Effector CD8-positive, alpha-beta T cell (primary cell): Measurements from ENCODE around the gene COL4A6.

Experiments
- DNase-seq: peaks from one replicate; lab custom pipeline; 2025; lab: John Stamatoyannopoulos, UW

The COL4A6 gene

GRCh38 chrX:108216919-108217571 is 221.2 kb downstream of the COL4A6 start:
- no peak for DNase-seq

- DNase-seq: no peak
Observed at GRCh38 chrX:108216405-108216804, 221.8 kb downstream of the COL4A6 start.

DNA sequence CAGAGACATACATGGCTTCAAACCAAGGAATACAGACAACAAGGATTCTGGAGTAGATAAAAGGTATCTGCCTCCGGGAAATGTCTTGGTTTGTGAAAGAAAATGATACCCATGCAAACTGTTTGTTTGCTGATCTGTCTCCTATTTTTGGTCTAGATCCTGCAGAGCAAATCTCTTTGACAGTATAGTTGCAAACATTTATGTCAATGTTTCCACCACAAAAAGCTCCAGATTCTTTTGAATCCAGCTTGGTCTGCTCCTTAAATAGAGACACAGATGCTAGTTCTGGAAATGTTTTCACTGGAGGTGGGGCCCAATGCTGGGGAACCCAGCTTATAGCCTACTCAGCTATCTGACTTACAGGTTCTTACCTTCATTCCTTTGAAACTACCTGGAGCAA is 226.9 kb downstream of the COL4A6 start:
- DNase-seq: no peak

DNA sequence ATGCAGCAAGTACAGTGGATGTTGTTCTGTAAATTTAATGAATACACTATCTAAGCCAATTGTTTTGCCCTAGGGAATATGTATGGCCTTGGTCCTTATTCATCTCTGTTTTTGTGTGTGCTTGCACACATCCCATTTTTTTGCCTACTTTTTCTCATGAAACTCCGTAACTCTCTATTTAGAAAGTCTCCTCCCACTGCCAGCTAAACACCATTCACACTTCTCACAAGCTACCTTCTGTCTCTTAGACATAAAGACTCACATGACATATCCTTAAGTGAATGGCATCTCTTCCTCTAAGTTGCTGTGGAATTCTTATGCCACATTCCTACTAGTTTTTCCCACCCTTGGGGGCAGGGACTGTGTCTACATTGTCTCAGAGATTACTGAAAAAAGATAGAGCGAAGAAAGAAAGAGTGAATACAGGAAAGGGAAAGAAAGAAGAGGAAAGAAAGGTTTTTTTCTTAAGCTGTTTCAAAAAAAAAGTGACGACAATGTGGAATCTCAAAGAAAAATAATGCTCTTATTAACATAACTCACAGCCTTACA is 229.1 kb downstream of the COL4A6 start:
- no peak for DNase-seq

DNA sequence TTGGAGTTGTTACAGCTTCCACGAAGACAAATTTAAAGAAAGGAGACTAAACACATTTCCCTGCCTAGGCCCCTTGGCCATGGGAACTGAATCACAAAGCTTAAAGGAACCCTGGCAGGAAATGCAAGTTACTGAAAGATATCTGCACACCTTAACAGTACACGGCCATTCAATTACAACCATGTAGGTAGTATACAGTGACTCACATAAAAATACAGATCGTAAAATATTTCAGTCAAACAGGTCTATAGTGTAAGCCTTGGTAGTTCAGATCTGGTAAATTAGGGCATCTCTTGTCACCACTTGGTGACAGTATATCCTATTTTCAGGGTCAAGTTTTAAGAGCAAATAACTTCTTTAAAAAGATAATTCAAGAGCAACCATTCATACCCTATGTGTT is 234.7 kb downstream of the COL4A6 start:
- DNase-seq: no peak

DNA sequence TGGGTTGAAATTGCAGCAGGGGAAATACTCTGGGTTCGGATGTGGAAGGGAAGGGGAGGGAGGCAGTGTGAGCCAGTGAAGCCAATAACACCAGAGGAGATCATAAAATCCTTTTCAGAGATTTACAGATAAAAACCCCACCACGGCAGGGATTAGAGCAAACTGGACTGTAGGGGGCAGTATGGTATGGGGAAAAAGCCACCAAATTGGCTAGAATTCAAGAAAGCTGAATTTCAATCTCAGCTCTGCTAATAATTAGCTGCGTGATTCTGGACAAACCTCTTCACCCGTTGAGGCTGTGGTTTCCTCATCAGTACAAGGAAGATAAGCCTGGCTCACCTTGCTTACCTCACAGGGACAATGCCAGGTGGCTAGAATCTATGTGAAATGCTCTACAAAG is 238.5 kb downstream of the COL4A6 start:
- no peak for DNase-seq

GRCh38 chrX:108199041-108199440 is 239.2 kb downstream of the COL4A6 start:
- no peak for DNase-seq

GRCh38 chrX:108198420-108198819 is 239.8 kb downstream of the COL4A6 start:
- DNase-seq: no peak

DNA sequence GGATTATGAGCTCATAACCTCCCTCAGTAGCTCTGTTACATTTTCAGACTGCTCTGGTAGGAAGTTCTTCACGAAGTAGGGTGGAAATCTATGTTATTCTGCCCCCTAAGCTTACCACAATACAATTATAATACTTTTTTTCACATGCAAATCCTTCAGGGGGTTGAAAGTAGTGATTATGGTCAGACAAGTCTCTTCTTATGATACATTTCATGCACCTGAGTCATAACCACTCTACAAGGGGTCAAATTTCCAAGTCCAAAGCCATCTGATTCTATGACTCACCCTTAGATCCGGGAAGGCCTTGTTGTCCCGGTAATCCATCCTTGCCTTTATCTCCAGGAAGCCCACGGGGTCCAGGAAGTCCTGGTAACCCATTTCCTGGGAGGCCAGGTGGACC is 251.4 kb downstream of the COL4A6 start:
- DNase-seq: no peak

DNA sequence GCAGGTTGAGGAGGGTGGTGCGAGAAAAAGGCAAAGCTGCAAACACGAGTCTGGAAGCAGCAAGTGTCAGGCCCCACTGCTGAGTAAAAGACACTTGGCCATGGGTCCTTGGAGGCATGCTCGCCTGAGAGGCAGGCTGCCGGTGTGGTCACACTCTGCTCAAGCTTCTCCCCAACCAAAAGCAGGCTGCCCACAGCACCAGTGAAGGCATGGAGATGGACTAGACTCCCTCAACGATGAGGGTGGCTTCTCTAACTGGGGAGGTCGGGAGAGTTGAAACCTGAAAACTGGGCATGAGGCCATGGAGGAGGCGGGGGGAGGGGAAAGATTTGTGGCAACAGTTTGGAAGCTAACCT is 260.1 kb downstream of the COL4A6 start:
- no peak for DNase-seq

- DNase-seq: no peak
Observed at GRCh38 chrX:108177351-108178142, 260.7 kb downstream of the COL4A6 start.

DNA sequence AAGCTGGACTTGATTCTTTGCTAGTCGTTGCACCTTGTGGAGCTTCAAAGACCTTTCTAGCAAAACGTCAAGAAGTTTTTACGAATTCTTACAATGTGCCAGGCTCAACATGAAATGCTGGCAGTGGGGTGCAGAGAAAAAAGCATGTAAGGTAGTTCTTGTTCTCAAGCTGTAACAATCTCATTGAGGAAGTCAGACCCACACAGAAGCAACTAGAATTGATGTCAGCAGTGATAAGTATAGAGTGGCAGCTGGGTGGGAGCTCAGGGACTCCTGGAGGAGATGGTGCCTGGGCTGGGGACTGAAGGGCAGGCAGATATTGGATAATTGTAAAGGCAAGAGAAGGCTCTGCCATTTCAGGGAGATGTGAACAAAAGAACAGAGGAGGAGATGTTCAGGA is 264.3 kb downstream of the COL4A6 start:
- no peak for DNase-seq

DNA sequence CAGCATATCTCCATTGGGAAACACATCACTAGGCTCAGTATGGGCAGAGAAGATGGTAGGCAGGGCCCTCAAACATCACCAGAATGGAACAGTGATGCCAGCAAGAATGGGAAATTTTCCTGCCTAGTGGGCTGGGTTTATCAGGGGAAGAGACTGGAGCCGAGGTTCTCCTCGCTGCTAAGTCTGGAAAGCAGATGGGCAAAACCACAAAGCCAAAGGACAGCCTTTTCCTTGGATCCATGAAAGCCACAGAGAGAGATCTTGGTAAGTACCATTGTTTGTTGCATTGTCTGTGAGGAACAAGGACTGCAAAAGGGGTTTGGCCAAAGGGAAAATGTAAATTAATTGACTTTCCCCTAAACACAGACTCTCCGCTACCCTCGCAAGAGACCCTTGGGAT is 266.6 kb downstream of the COL4A6 start:
- no peak for DNase-seq

DNA sequence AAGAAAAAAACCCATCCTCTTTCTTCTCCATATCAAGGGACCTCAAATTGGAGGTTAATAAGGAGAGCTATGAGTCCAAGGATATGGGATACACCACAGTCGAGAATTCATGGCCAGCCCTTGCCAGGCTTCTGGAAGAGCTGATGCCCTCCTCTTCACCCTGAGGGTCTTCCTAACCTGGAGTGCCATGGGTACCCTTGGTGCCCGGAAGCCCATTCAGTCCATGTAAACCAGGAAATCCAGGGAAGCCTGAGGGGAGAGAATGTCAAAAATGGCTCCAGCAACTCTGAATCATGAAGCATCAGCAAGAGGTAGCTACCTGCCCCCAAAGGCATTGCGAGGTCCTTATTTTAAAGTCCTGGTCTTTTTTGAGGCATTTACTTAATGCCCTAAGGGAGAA is 268.5 kb downstream of the COL4A6 start:
- DNase-seq: no peak

DNA sequence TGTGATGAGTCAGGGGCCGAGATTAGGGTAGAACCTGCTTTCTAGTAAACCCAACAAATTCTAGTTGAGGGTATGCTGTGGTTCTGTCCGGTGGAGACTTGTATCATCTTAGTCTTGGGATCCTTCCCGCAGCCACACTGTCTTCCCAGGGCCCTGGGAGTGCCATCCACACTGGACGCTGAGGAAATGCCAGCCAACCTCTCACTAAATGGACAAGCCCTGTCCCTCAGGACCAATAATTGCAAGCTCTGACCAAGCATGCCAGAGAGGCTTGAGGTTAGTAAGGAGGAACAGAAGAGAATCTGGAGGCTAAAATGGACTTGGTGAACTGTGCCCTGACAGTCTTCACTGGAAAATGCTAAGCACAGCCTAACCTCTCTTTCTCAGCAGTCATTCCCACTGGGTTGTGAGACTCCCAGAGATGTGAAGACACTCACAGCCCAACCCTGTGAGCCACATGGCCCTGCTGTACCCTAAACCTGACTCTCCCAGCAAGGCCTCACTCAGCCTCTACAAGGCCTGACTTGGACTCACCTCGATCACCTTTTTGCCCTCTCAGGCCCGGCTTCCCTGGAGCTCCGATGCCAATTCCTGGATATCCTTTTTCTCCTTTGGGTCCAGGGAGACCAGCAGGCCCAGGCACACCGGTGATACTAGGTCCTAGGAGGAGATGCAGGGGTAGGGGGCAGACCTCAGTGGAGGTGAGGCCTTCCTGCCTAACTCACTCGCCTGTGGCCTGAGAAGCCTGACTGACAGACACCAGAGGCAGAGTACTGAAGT is 269.1 kb downstream of the COL4A6 start:
- DNase-seq: no peak

GRCh38 chrX:108167211-108167872 is 270.9 kb downstream of the COL4A6 start:
- no peak for DNase-seq

DNA sequence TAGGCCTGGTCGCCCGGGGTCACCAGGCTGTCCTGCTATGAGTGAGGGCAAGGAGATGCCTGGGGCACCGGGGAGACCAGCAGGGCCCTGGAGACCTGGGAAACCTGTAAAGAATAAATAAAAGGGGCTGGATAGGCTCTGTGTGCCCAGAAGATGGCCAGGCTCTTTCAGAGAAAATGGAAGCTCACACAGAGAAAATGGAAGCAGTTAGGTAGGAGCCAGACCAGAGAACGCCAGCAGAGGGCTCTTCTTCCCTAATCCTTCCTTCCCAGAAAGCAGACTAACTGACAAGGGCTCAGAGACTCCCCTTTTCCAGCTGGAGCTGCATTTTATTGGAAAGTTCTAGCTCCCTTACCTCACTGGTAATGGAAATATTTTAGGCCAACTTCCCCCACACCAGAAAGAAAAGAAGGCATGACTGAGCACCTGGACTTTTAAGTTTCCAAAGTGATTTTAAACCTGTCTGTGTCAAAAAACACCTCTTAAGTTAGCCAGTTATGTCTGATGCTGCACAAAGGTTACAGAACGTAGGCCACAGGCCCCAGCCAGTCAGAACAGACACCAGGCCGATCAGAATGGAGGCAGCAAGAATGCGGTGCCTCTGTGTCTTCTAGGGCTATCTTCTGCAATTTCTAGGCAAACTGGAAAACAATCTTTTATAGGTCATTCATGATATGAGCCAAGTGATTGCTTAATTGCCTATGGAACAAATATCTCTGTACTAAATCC is 272.7 kb downstream of the COL4A6 start:
- DNase-seq: no peak

GRCh38 chrX:108163333-108164082 is 274.7 kb downstream of the COL4A6 start:
- DNase-seq: no peak

GRCh38 chrX:108162265-108162664 is 276.0 kb downstream of the COL4A6 start:
- no peak for DNase-seq

- DNase-seq: no peak
Observed at GRCh38 chrX:108160309-108160708, 277.9 kb downstream of the COL4A6 start.
